Uterus (tissue), 4 donors: ENCODE data around the gene CACNA1B. TPM values are rescaled to one million over a fixed set of nuclear protein-coding genes. Genes with fewer than 3 reads are reported as not detected.
"Not testable (repeated sequence)": the region's sequence is repeated elsewhere in the genome, so short reads cannot be mapped to it uniquely, and the experiment has no call there.

Source experiments
- DNase-seq, 2 donors: peaks; one replicate each; pipeline ENCODE4 v3.0.0-alpha.2; 2019 to 2020
- H3K27ac ChIP-seq, 2 donors: fragments of 200-600 bp; sonication (generic); 1 replicate in 1 of 2; 2 replicates in 1 of 2; pipeline ENCODE4 v1.5.1; 2016 to 2018
- H3K27me3 ChIP-seq, 2 donors: fragments of 200-600 bp; sonication (generic); one replicate each; pipeline ENCODE4 v1.5.1; 2018 to 2019; ENCODE audit warnings: control low read depth in 1 of 2
- H3K36me3 ChIP-seq, 2 donors: fragments of 200-600 bp; sonication (generic); one replicate each; pipeline ENCODE4 v1.5.1; 2019; ENCODE audit warnings: control low read depth in 1 of 2
- H3K4me1 ChIP-seq, 2 donors: fragments of 200-600 bp; sonication (generic); one replicate each; pipeline ENCODE4 v1.5.1; 2018 to 2019; ENCODE audit warnings: control low read depth in 1 of 2
- H3K4me3 ChIP-seq, 2 donors: fragments of 200-600 bp; sonication (generic); 1 replicate in 1 of 2; 2 replicates in 1 of 2; pipeline ENCODE4 v1.5.1; 2018 to 2019; ENCODE audit warnings: mild to moderate bottlenecking in 1 of 2
- H3K9me3 ChIP-seq, 2 donors: fragments of 200-600 bp; sonication (generic); one replicate each; pipeline ENCODE4 v1.5.1; 2019; ENCODE audit warnings: control low read depth in 1 of 2
- CTCF ChIP-seq, 4 experiments: fragments of 200-600 bp in 2 of 4; fragments of 450-650 bp in 2 of 4; sonication (generic) in 2 of 4; IDR thresholded peaks; one replicate each; pipeline ENCODE4 v1.5.1; 2016 to 2019; ENCODE audit warnings: antibody characterized with exemption in 4 of 4, mild to moderate bottlenecking in 2 of 4, moderate library complexity in 1 of 4
- POLR2A ChIP-seq, 2 donors: fragments of 450-650 bp; IDR thresholded peaks; one replicate each; pipeline ENCODE4 v1.6.1; 2016; ENCODE audit warnings: antibody characterized with exemption in 2 of 2, mild to moderate bottlenecking in 1 of 2, moderate library complexity in 1 of 2
- intact Hi-C: fragments of 100-400 bp; cut with DNase I; formaldehyde crosslinking; loops from one replicate; pipeline ENCODE4 v1.15.1; 2023; ENCODE audit warnings: low total_unique reads
- total RNA-seq, 4 donors: library from RNA; depleted of rRNA in 3 of 4; stranded (reverse); fragments of >200 nt in 3 of 4; gene quantifications; one replicate each; pipeline versions ENCODE4 v1.1.0 to v1.2.4, GENCODE V29; 2014 to 2023
- donor health status: DM: yes; HTN: yes; CAD: no.

The CACNA1B gene
- total RNA-seq, 4 donors from 2014 or later: 0.12 to 0.97 TPM; not detected in 2

GRCh38 chr9:138111607-138112006, 234.0 kb downstream of the CACNA1B start:
- no peaks in the 10 kb centered on the region for H3K4me1 ChIP-seq
- no peak overlapping the region for H3K27ac ChIP-seq
- intact Hi-C loops: no loop called here
- no peaks in the 10 kb centered on the region for H3K9me3 ChIP-seq
- TF ChIP-seq POLR2A (IDR thresholded peaks at IDR 0.05) (no peak), CTCF (IDR thresholded peaks at IDR 0.05) (no peak)
- H3K27me3 ChIP-seq: no peaks in the 10 kb centered on the region
- H3K4me3 ChIP-seq: no peak overlapping the region
- no peak for DNase-seq
- no peaks in the 10 kb centered on the region for H3K36me3 ChIP-seq

- Histone ChIP-seq H3K27me3 (no peaks in the 10 kb centered on the region), H3K36me3 (no peaks in the 10 kb centered on the region), H3K4me1 (no peaks in the 10 kb centered on the region), H3K27ac (no peak overlapping the region), H3K9me3 (no peaks in the 10 kb centered on the region), H3K4me3 (no peak overlapping the region)
- intact Hi-C loops: no loop called here
- DNase-seq: no peak
- TF ChIP-seq CTCF (IDR thresholded peaks at IDR 0.05) (no peak), POLR2A (IDR thresholded peaks at IDR 0.05) (no peak)
Observed at GRCh38 chr9:138112090-138112748, 234.6 kb downstream of the CACNA1B start.

- H3K4me3 ChIP-seq: no peak overlapping the region
- intact Hi-C loops: no loop called here
- no peak for DNase-seq
- H3K9me3 ChIP-seq: no peaks in the 10 kb centered on the region
- no peaks in the 10 kb centered on the region for H3K36me3 ChIP-seq
- no peak overlapping the region for H3K27ac ChIP-seq
- no peaks in the 10 kb centered on the region for H3K4me1 ChIP-seq
- no peak for TF ChIP-seq POLR2A (IDR thresholded peaks at IDR 0.05)
- TF ChIP-seq CTCF (IDR thresholded peaks at IDR 0.05): no peak
- H3K27me3 ChIP-seq: no peaks in the 10 kb centered on the region
Observed at GRCh38 chr9:138112791-138113600, 235.4 kb downstream of the CACNA1B start.

- H3K27ac ChIP-seq, H3K4me1 ChIP-seq, H3K9me3 ChIP-seq, H3K36me3 ChIP-seq, H3K4me3 ChIP-seq, intact Hi-C loops, DNase-seq, H3K27me3 ChIP-seq: not testable (repeated sequence)
Observed at GRCh38 chr9:138113701-138114325, 236.2 kb downstream of the CACNA1B start.

- intact Hi-C loops: no loop called here
- no peak for TF ChIP-seq POLR2A (IDR thresholded peaks at IDR 0.05)
- no peak overlapping the region for H3K4me3 ChIP-seq
- H3K36me3 ChIP-seq: no peaks in the 10 kb centered on the region
- DNase-seq: no peak
- no peak overlapping the region for H3K27ac ChIP-seq
- no peaks in the 10 kb centered on the region for H3K4me1 ChIP-seq
- H3K9me3 ChIP-seq: no peaks in the 10 kb centered on the region
- H3K27me3 ChIP-seq: no peaks in the 10 kb centered on the region
Observed at GRCh38 chr9:138114501-138115245, 237.1 kb downstream of the CACNA1B start.
